ENCODE results near the gene USH1C. TPM values are rescaled to one million over a fixed set of nuclear protein-coding genes. Genes with fewer than 3 reads are reported as not detected.

Gene USH1C
- total and polyA plus RNA-seq, 9 of the 15 experiments (the other 6 are each of a cell fraction or from before 2014, with no cell fraction given), result 0.04 TPM; not detected in 8

GRCh38 chr11:17593466-17594245 lies 49.4 kb upstream of the USH1C start:
- ChIA-PET POLR2A (interaction anchor here (0.8 kb wide), 1 partner anchor 137 kb away, joined by 5 read pairs; no protein-coding TSS in a partner anchor), CTCF (ENCODE audit: low intra/inter-chr PET ratio) (no interaction called here)
- Histone ChIP-seq H2AFZ (ENCODE audit: low read depth, low read length) (no peak overlapping the region), H3K4me2 (ENCODE audit: insufficient read depth, low read length) (no peak overlapping the region), H3K9me3 (replicated peaks; ENCODE audit: control insufficient read depth, insufficient read depth, low read depth, low read length) (no peaks in the 10 kb centered on the region), H3K27ac (ENCODE audit: extremely low read depth, low read depth, low read length) (no peak overlapping the region), H4K20me1 (replicated peaks; ENCODE audit: control insufficient read depth, insufficient read depth, low read length) (no peaks in the 10 kb centered on the region; the same call in 1 of the 2 replicates), H3K4me1 (replicated peaks in 1 of 2; ENCODE audit: control insufficient read depth in 2 of 2, insufficient read depth in 2 of 2, low read length in 2 of 2) (no peaks in the 10 kb centered on the region), H3K27me3 (ENCODE audit: control insufficient read depth in 2 of 2, insufficient read depth in 2 of 2, low read length in 2 of 2) (peaks cover 7 to 28% of the 10 kb centered on the region in 2 experiments; a peak in 4 of 5 replicates), H3K9me1 (ENCODE audit: control insufficient read depth, insufficient read depth, low read length) (no peaks in the 10 kb centered on the region), H3K79me2 (ENCODE audit: control insufficient read depth, insufficient read depth, low read length) (no peaks in the 10 kb centered on the region), H3K36me3 (ENCODE audit: control insufficient read depth, insufficient read depth, low read length) (no peaks in the 10 kb centered on the region), H3K9ac (ENCODE audit: insufficient read depth in 1 of 2, low read depth in 2 of 2, low read length in 2 of 2) (no peak overlapping the region), H3K4me3 (no peak overlapping the region)
- ATAC-seq (0 out of 3 replicates have a peak, but pooled peaks have one; percentile 36), FAIRE-seq (no peak), DNase-seq (ENCODE audit: extremely low read depth in 1 of 4, low spot score in 3 of 4) (no peak)
- in situ Hi-C loops (cut with MboI), result no loop called here
- 3% methylated on average over 8 of the region's 9 CpGs for WGBS (ENCODE audit: insufficient coverage, low coverage, missing lambda C conversion rate)
- TF ChIP-seq CTCF (IDR thresholded peaks at IDR 0.05 in 2 of 3, conservative IDR thresholded peaks at IDR 0.05 in 1 of 3; ENCODE audit: insufficient read depth in 2 of 3, low read depth in 1 of 3, low read length in 3 of 3) (peak in 2 of 3 experiments; percentile 8 to 14; a peak in 1 of 6 replicates), ETV5 (CRISPR knock-in tag; IDR thresholded peaks at IDR 0.05; ENCODE audit: low read depth) (no peak)
- intact Hi-C loops (cut with micrococcal nuclease), result no loop called here
- BruUV-seq (replicated peaks), result no TSS peak
